HepG2 (cell line): ENCODE results near the gene P3R3URF. TPM values are rescaled to one million over a fixed set of nuclear protein-coding genes. Genes with fewer than 3 reads are reported as not detected.

Experiments used
- ARNT ChIP-seq: fragments of 450-650 bp; IDR thresholded peaks from 2 replicates; pipeline ENCODE4 v1.6.1; 2017
- ATRX ChIP-seq: sonication (generic); formaldehyde crosslinking; IDR thresholded peaks from 2 replicates; pipeline ENCODE4 v1.4.0; 2020; ENCODE audit warnings: missing genetic modification reagents, borderline replicate concordance
- DNMT1 ChIP-seq: sonication (generic); formaldehyde crosslinking; IDR thresholded peaks from 2 replicates; pipeline ENCODE4 v1.5.1; 2020; ENCODE audit warnings: mild to moderate bottlenecking, missing genetic modification reagents
- ELF1 ChIP-seq: sonication (generic); formaldehyde crosslinking; IDR thresholded peaks from 2 replicates; pipeline ENCODE4 v1.4.0; 2020; ENCODE audit warnings: missing genetic modification reagents
- GLI4 ChIP-seq: sonication (generic); formaldehyde crosslinking; IDR thresholded peaks from 2 replicates; pipeline ENCODE4 v1.5.1; 2020; ENCODE audit warnings: missing genetic modification reagents, mild to moderate bottlenecking, moderate library complexity, borderline replicate concordance
- IRX3 ChIP-seq: sonication (generic); formaldehyde crosslinking; IDR thresholded peaks from 2 replicates; pipeline ENCODE4 v1.8.1; 2023; ENCODE audit warnings: mild to moderate bottlenecking, low read depth, missing genetic modification reagents, borderline replicate concordance
- MBD4 ChIP-seq: IDR thresholded peaks from 2 replicates; pipeline ENCODE4 v1.6.1; 2012; ENCODE audit warnings: low read length, inconsistent platforms, borderline replicate concordance
- MZF1 ChIP-seq: sonication (generic); formaldehyde crosslinking; IDR thresholded peaks from 2 replicates; pipeline ENCODE4 v1.8.1; 2023; ENCODE audit warnings: mild to moderate bottlenecking, missing genetic modification reagents, borderline replicate concordance
- PLRG1 ChIP-seq: fragments of 450-650 bp; conservative IDR thresholded peaks from 2 replicates; pipeline ENCODE4 v1.6.1; 2016
- POLR2AphosphoS2 ChIP-seq: IDR thresholded peaks from 2 replicates; pipeline ENCODE4 v1.6.1; 2011; ENCODE audit warnings: low read depth, low read length, improper control_type of control experiment
- U2AF1 ChIP-seq: fragments of 200-400 bp; formaldehyde crosslinking; optimal IDR thresholded peaks from 2 replicates; pipeline ENCODE3; 2017; ENCODE audit warnings: mild to moderate bottlenecking, low read depth, low read length
- ZBTB39 ChIP-seq: sonication (generic); formaldehyde crosslinking; IDR thresholded peaks from 2 replicates; pipeline ENCODE4 v1.5.0; 2020; ENCODE audit warnings: missing genetic modification reagents
- ZNF274 ChIP-seq: sonication (generic); formaldehyde crosslinking; IDR thresholded peaks from 2 replicates; pipeline ENCODE4 v1.5.1; 2020; ENCODE audit warnings: mild to moderate bottlenecking, missing genetic modification reagents
- ZNF484 ChIP-seq: sonication (generic); formaldehyde crosslinking; IDR thresholded peaks from 2 replicates; pipeline ENCODE4 v1.5.1; 2020; ENCODE audit warnings: mild to moderate bottlenecking, low read depth, missing genetic modification reagents, borderline replicate concordance
- ZNF570 ChIP-seq: sonication (generic); formaldehyde crosslinking; IDR thresholded peaks from 2 replicates; pipeline ENCODE4 v1.4.0; 2020; ENCODE audit warnings: mild to moderate bottlenecking, missing genetic modification reagents, borderline replicate concordance
- ZSCAN29 ChIP-seq: sonication (generic); formaldehyde crosslinking; conservative IDR thresholded peaks from 2 replicates; pipeline ENCODE4 v1.4.0; 2020; ENCODE audit warnings: mild to moderate bottlenecking, missing genetic modification reagents
- polyA plus RNA-seq, 8 experiments: library from polyadenylated mRNA; depleted of rRNA in 3 of 8; stranded (reverse) in 7 of 8; unstranded in 1 of 8; fragments of >200 nt; fragmentation: Illumina TruSeq in 4 of 8; extraction: Trizol in 4 of 8; gene quantifications; 2 replicates each; pipeline versions ENCODE4 v1.2.1 to v1.2.3, GENCODE V29; 2011 to 2016; ENCODE audit warnings: low read depth in 4 of 8, missing spikeins in 1 of 8, mixed read lengths in 1 of 8; ENCODE audit not compliant: insufficient read depth in 1 of 8
- total RNA-seq, 5 experiments: library from RNA; depleted of rRNA; stranded (reverse); fragments of >200 nt; fragmentation: Illumina TruSeq; extraction: Trizol; gene quantifications; 2 replicates each; pipeline ENCODE4 v1.2.3, GENCODE V29; 2016; ENCODE audit warnings: low read depth in 1 of 5
- TF ChIP-seq, protein P1 (sequence below): sonication (generic); formaldehyde crosslinking; IDR thresholded peaks from 2 replicates; pipeline ENCODE4 v1.4.0; 2020; ENCODE audit warnings: mild to moderate bottlenecking, missing genetic modification reagents
- TF ChIP-seq, protein P2 (sequence below): IDR thresholded peaks from 2 replicates; pipeline ENCODE4 v1.6.1; 2018; ENCODE audit warnings: missing genetic modification reagents

Gene P3R3URF
- total and polyA plus RNA-seq, 2 of the 13 experiments (the other 11 are each of a cell fraction or from before 2014, with no cell fraction given), result not detected

DNA sequence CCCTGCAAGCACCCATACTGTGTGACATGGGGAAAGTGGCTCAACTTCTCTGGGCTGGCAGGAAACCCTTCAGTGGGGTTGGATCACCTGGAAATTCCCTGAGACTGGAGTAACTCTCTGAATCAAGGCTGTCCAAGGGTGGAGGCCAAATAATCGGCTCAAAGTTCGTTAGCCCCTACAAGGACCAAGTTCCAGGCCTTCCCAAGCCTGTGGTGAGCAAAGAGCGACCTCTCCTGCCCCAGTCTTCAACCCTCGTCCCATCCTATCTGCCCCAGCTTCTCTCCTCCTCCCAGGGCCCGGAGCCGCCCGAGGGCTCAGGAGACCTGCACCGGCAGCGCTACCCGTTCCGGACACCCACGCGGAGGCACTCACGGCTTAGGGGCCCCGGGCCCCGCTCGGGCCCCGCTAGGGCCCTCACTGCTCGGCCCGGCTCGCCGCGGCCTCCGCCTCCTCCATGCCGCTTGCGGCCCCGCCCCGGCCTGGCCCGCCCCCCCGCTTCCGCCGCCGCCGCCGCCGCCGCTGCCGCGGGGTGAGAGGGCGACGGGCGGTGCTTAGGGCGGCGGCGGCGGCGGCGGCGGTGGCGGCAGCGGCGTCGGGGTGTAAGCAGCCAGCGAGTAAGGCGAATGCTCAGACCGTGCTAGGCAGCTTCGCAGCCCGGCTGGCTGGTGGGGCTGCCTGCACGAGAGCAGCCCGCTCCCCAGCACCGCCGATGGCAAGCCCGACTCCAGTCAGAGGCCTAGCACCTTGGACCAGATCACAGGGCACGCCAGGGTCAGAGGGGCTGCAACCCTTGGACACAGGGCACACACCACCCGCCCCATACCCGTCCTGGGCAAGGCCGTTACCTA, 21.9 kb upstream of the P3R3URF start, which contains the start of gene POMGNT1 (continued):
- TF ChIP-seq ZNF570 (CRISPR knock-in tag) (no peak), POLR2AphosphoS2 (no peak), PLRG1 (no peak), ARNT (no peak), ZNF274 (CRISPR knock-in tag) (no peak), GLI4 (no peak), ATRX (CRISPR knock-in tag) (no peak), MZF1 (CRISPR knock-in tag) (no peak), ZBTB39 (no peak), ZNF484 (CRISPR knock-in tag) (no peak), ZSCAN29 (no peak), IRX3 (CRISPR knock-in tag) (no peak), MBD4 (no peak), ELF1 (CRISPR knock-in tag) (no peak), DNMT1 (CRISPR knock-in tag) (no peak), U2AF1 (no peak)
- TF ChIP-seq, protein P1, sequence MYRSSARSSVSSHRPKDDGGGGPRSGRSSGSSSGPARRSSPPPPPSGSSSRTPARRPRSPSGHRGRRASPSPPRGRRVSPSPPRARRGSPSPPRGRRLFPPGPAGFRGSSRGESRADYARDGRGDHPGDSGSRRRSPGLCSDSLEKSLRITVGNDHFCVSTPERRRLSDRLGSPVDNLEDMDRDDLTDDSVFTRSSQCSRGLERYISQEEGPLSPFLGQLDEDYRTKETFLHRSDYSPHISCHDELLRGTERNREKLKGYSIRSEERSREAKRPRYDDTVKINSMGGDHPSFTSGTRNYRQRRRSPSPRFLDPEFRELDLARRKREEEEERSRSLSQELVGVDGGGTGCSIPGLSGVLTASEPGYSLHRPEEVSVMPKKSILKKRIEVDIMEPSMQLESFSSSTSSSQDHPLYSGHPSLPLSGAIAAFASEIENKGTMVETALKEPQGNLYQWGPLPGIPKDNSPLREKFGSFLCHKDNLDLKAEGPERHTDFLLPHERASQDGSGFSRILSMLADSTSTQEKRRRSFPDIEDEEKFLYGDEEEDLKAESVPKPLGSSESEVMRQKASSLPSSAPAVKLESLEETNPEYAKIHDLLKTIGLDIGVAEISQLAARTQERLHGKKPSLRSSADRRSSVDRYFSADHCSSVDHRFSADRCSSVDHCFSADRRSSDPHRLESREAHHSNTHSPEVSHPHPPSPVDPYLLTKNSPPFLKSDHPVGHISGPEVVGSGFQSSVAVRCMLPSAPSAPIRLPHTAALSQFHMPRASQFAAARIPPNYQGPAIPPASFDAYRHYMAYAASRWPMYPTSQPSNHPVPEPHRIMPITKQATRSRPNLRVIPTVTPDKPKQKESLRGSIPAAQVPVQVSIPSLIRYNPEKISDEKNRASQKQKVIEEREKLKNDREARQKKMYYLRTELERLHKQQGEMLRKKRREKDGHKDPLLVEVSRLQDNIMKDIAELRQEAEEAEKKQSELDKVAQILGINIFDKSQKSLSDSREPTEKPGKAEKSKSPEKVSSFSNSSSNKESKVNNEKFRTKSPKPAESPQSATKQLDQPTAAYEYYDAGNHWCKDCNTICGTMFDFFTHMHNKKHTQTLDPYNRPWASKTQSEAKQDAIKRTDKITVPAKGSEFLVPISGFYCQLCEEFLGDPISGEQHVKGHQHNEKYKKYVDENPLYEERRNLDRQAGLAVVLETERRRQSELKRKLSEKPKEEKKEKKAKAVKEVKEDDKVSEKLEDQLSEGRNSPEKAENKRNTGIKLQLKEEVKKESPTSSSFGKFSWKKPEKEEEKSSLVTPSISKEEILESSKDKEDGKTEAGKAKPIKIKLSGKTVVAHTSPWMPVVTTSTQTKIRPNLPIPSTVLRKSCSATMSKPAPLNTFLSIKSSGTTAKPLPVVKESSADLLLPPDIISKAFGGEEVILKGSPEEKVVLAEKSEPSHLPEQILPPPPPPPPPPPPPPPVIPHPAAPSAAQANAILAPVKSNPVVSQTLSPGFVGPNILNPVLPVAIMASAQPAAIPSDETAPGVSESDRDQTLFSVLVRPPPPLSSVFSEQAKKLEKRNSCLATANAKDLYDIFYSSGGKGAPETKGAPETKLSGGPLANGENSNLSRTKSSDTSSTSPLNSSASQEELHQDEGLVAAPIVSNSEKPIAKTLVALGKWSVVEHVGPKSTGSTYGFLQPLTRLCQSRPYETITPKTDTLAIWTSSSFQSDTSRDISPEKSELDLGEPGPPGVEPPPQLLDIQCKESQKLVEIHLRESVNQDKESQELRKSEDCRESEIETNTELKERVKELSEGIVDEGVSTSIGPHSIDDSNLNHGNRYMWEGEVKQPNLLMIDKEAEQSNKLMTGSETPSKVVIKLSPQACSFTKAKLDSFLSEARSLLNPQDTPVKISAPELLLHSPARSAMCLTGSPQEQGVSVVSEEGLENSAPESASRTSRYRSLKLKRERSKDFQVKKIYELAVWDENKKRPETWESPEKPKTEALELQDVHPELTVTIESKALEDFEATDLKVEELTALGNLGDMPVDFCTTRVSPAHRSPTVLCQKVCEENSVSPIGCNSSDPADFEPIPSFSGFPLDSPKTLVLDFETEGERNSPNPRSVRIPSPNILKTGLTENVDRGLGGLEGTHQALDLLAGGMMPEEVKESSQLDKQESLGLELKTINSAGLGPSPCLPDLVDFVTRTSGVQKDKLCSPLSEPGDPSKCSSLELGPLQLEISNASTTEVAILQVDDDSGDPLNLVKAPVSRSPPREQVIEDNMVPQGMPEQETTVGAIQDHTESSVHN (CRISPR knock-in tag), result no peak
- TF ChIP-seq, protein P2, sequence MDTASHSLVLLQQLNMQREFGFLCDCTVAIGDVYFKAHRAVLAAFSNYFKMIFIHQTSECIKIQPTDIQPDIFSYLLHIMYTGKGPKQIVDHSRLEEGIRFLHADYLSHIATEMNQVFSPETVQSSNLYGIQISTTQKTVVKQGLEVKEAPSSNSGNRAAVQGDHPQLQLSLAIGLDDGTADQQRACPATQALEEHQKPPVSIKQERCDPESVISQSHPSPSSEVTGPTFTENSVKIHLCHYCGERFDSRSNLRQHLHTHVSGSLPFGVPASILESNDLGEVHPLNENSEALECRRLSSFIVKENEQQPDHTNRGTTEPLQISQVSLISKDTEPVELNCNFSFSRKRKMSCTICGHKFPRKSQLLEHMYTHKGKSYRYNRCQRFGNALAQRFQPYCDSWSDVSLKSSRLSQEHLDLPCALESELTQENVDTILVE, result peak; percentile 5; the same call in 1 of the 2 replicates
